ENCODE data around the gene TMEM163. TPM values are rescaled to one million over a fixed set of nuclear protein-coding genes. Genes with fewer than 3 reads are reported as not detected.

The TMEM163 gene
- total RNA-seq, 2 donors from 2014 or later, result 0.24 TPM; not detected in 1

DNA sequence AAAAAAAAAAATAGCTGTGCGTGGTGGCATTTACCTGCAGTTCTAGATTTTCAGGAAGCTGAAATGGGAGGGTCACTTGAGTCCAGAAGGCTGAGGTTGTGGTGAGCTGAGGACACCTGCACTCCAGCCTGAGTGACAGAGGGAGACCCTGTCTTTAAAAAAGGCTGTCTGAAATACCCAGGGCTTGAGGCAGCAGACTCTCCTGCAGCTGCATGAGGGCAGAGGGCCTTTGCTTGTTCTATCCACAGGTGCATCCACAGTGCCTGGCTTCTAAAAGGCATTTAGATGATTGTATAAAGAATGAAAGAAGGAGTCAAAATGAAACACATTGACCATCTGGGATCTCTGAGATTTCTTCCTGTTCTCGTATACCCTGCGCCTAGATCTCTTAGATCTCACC lies 312.1 kb downstream of the TMEM163 start:
- DNase-seq, result no peak
- Mint-ChIP-seq H3K9me3 (no peaks in the 10 kb centered on the region), H3K36me3 (ENCODE audit: low read depth) (peaks cover 9% of the 10 kb centered on the region), H3K27me3 (ENCODE audit: insufficient read depth) (no peaks in the 10 kb centered on the region), H3K4me1 (peaks cover 4% of the 10 kb centered on the region), H3K4me3 (no peak overlapping the region), H3K27ac (no peak overlapping the region)
- Histone ChIP-seq H3K9ac (ENCODE audit: extremely low read depth, low read length, poor library complexity, severe bottlenecking) (no peak overlapping the region), H3K9me3 (ENCODE audit: control insufficient read depth, low read length) (no peaks in the 10 kb centered on the region), H3K4me3 (ENCODE audit: low read length) (no peak overlapping the region), H3K36me3 (ENCODE audit: control insufficient read depth, insufficient read depth, low read length) (no peaks in the 10 kb centered on the region), H3K27ac (ENCODE audit: low read depth, low read length) (no peak overlapping the region), H3K4me1 (ENCODE audit: control insufficient read depth, insufficient read depth, low read length) (no peaks in the 10 kb centered on the region), H3K27me3 (ENCODE audit: control insufficient read depth, insufficient read depth, low read length, poor library complexity, severe bottlenecking) (no peaks in the 10 kb centered on the region)
- TF ChIP-seq CTCF (conservative IDR thresholded peaks at IDR 0.05), result no peak
- WGBS, 2 experiments (ENCODE audit: insufficient coverage in 1 of 2, insufficient read length in 1 of 2), result 91 to 100% methylated on average over 3 of the region's 3 CpGs

DNA sequence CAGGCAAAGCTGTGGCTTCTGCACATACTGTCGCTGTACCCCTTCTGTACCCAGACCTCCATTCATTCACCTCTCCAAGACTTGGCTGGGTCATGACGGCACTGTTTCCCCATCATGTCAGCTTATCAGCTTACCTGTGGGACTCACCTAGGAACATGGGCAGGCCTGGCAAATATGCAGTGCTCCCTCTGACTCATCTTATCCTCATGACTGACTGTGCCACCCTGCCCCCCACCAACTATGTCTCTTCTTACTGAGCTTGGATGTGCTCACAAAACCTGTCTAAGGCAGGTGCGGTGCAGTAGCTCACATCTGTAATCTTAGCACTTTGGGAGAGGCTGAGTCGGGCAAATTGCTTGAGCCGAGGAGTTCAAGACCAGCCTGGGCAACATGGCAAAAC lies 312.5 kb downstream of the TMEM163 start:
- H3K4me1 Mint-ChIP-seq, result peaks cover 4% of the 10 kb centered on the region

More for the DNA sequence above, 312.5 kb downstream of the TMEM163 start:
- H3K9ac ChIP-seq (ENCODE audit: extremely low read depth, low read length, poor library complexity, severe bottlenecking), result no peak overlapping the region
- Mint-ChIP-seq H3K27ac (no peak overlapping the region), H3K9me3 (no peaks in the 10 kb centered on the region), H3K36me3 (ENCODE audit: low read depth) (peaks cover 9% of the 10 kb centered on the region), H3K27me3 (ENCODE audit: insufficient read depth) (no peaks in the 10 kb centered on the region), H3K4me3 (no peak overlapping the region)
- no peaks in the 10 kb centered on the region for H3K36me3 ChIP-seq (ENCODE audit: control insufficient read depth, insufficient read depth, low read length)
- no peak for TF ChIP-seq CTCF (conservative IDR thresholded peaks at IDR 0.05)
- no peaks in the 10 kb centered on the region for H3K27me3 ChIP-seq (ENCODE audit: control insufficient read depth, insufficient read depth, low read length, poor library complexity, severe bottlenecking)
- H3K4me1 ChIP-seq (ENCODE audit: control insufficient read depth, insufficient read depth, low read length), result no peaks in the 10 kb centered on the region
- H3K27ac ChIP-seq (ENCODE audit: low read depth, low read length), result no peak overlapping the region
- H3K4me3 ChIP-seq (ENCODE audit: low read length), result no peak overlapping the region
- no peak for DNase-seq
- WGBS, 2 experiments (ENCODE audit: insufficient coverage in 1 of 2, insufficient read length in 1 of 2), result 92 to 95% methylated on average over 4 to 5 of the region's 5 CpGs
- no peaks in the 10 kb centered on the region for H3K9me3 ChIP-seq (ENCODE audit: control insufficient read depth, low read length)

Other genes with a start within 250 kb of the TMEM163 start
- not detected for gene ACMSD, start 119.6 kb upstream of the TMEM163 start, total RNA-seq
- gene CCNT2, start 199.8 kb upstream of the TMEM163 start, total RNA-seq, result 10 to 100 TPM; 51.4 to 53.3 TPM